A549 (cell line): ENCODE measurements around the gene MYH11.

Source experiments
- CTCF ChIP-seq: fragments of >200 bp; sonication (Bioruptor Twin); formaldehyde crosslinking; IDR thresholded peaks from 3 replicates; pipeline ENCODE4 v1.5.1; 2016
- FOSB ChIP-seq: fragments of 250-450 bp; sonication (Bioruptor Pico); IDR thresholded peaks from 2 replicates; pipeline ENCODE4 v1.5.0; 2020; ENCODE audit warnings: mild to moderate bottlenecking, moderate library complexity
- POLR2A ChIP-seq: IDR thresholded peaks from 2 replicates; pipeline ENCODE4 v1.6.1; 2012; ENCODE audit warnings: mild to moderate bottlenecking, low read length
- TF ChIP-seq, protein P1 (sequence below): fragments of 250-450 bp; sonication (Bioruptor Pico); IDR thresholded peaks from 2 replicates; pipeline ENCODE4 v1.5.0; 2020; ENCODE audit warnings: low read depth, mild to moderate bottlenecking, moderate library complexity
- TF ChIP-seq, protein P2 (sequence below): fragments of 450-650 bp; IDR thresholded peaks from 2 replicates; pipeline ENCODE4 v1.6.1; 2014; ENCODE audit warnings: antibody characterized with exemption

DNA sequence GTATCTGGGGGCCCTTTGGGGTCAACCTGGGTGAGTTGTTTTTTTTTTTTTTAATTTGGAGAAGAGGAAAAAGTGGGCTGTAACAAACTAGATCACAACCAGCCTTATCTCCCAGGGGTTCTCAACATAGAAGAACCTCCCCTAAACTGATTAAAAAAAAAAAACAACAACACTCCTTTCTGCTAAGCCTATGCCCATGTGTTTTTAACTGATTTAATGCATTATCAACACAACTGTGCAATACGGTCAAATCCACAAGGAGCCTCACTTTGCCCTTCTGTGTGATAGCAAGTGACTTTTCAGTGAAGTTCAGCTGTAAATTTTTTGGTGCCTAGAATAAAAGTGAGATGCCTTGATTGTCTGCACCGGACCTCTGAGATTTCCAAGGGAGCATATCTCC, 646 bp downstream of the MYH11 start:
- TF ChIP-seq, protein P1, sequence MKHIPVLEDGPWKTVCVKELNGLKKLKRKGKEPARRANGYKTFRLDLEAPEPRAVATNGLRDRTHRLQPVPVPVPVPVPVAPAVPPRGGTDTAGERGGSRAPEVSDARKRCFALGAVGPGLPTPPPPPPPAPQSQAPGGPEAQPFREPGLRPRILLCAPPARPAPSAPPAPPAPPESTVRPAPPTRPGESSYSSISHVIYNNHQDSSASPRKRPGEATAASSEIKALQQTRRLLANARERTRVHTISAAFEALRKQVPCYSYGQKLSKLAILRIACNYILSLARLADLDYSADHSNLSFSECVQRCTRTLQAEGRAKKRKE (CRISPR knock-in tag): no peak
- no peak for TF ChIP-seq POLR2A
- TF ChIP-seq, protein P2, sequence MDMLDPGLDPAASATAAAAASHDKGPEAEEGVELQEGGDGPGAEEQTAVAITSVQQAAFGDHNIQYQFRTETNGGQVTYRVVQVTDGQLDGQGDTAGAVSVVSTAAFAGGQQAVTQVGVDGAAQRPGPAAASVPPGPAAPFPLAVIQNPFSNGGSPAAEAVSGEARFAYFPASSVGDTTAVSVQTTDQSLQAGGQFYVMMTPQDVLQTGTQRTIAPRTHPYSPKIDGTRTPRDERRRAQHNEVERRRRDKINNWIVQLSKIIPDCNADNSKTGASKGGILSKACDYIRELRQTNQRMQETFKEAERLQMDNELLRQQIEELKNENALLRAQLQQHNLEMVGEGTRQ: no peak
- no peak for TF ChIP-seq FOSB (CRISPR knock-in tag)
- no peak for TF ChIP-seq CTCF
